GM18526 (cell line): ENCODE results near the gene CHRNA4.

Source experiments
- POLR2A ChIP-seq: IDR thresholded peaks from 3 replicates; pipeline ENCODE4 v1.6.1; 2011; ENCODE audit not compliant: insufficient read length; ENCODE audit errors: extremely low read depth

Gene CHRNA4

GRCh38 chr20:63343460-63344445 lies 17.4 kb downstream of the CHRNA4 start:
- TF ChIP-seq POLR2A, result no peak

GRCh38 chr20:63342561-63343459 lies 18.3 kb downstream of the CHRNA4 start:
- no peak for TF ChIP-seq POLR2A

- TF ChIP-seq POLR2A, result no peak
Measured at GRCh38 chr20:63337786-63338420, 23.2 kb downstream of the CHRNA4 start.

- TF ChIP-seq POLR2A, result no peak
Measured at GRCh38 chr20:63336232-63336752, 24.9 kb downstream of the CHRNA4 start.

GRCh38 chr20:63335711-63336110 lies 25.4 kb downstream of the CHRNA4 start:
- no peak for TF ChIP-seq POLR2A

- TF ChIP-seq POLR2A, result no peak
Measured at GRCh38 chr20:63334356-63334755, 26.8 kb downstream of the CHRNA4 start.

- TF ChIP-seq POLR2A, result no peak
Measured at GRCh38 chr20:63333241-63333836, 27.8 kb downstream of the CHRNA4 start.

- no peak for TF ChIP-seq POLR2A
Measured at GRCh38 chr20:63332488-63333240, 28.5 kb downstream of the CHRNA4 start.

- no peak for TF ChIP-seq POLR2A
Measured at GRCh38 chr20:63331741-63332400, 29.3 kb downstream of the CHRNA4 start.

GRCh38 chr20:63330940-63331339 lies 30.2 kb downstream of the CHRNA4 start:
- no peak for TF ChIP-seq POLR2A

GRCh38 chr20:63330084-63330760 lies 30.9 kb downstream of the CHRNA4 start:
- TF ChIP-seq POLR2A, result no peak

GRCh38 chr20:63329331-63330083 lies 31.6 kb downstream of the CHRNA4 start:
- TF ChIP-seq POLR2A, result no peak
